Measurements from ENCODE around the gene LRRC38. TPM values are rescaled to one million over a fixed set of nuclear protein-coding genes. Genes with fewer than 3 reads are reported as not detected.

The LRRC38 gene
- total and polyA plus RNA-seq, 2 of the 4 experiments (the other 2 are of a cell fraction), result not detected

DNA sequence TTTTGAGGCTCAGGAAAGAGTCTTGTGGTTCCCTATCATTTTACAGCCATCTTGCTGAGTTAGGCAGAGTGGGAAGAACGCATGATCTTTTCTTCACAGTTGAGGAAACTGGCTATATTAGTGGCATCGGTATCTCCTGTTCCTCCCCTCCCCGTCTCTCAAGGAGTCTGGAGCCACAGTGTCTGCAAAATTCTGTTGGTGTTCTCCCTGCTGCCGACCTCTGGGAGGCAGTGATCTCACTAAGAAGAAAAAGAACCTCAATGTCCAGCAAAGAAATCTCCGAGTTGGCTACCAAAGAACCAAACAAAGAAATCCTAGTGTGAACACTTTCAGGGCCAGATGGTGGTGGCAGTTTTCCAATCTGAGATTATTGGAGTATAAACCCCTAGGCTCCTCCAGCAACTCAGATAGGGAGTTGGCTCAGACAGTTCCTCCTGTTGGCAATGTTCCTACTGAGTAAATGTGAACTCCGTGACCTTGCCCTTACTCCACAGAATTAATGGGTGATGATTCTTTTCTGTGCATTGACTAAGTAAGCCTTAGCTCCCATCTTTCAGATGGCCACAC is 62.3 kb downstream of the LRRC38 start:
- Histone ChIP-seq H3K4me1 (ENCODE audit: control insufficient read depth, insufficient read depth, low read length) (no peaks in the 10 kb centered on the region), H3K14ac (replicated peaks; ENCODE audit: low read depth, low read length) (no peak overlapping the region), H3K4me2 (ENCODE audit: low read depth, low read length) (no peak overlapping the region), H3K18ac (ENCODE audit: low read depth, low read length) (no peak overlapping the region), H3K23ac (ENCODE audit: low read depth, low read length) (no peak overlapping the region), H3K4me3 (ENCODE audit: insufficient read depth, low read depth, low read length) (no peak overlapping the region), H3K9ac (ENCODE audit: low read depth, low read length) (no peak overlapping the region), H3K9me3 (ENCODE audit: control insufficient read depth, insufficient read depth, low read length) (peaks cover 12% of the 10 kb centered on the region), H3K36me3 (ENCODE audit: control insufficient read depth, insufficient read depth, low read length) (no peaks in the 10 kb centered on the region), H3K56ac (ENCODE audit: extremely low read depth, insufficient read depth, low read length) (no peak overlapping the region), H2BK20ac (ENCODE audit: low read depth, low read length) (no peak overlapping the region), H2BK120ac (ENCODE audit: low read depth, low read length) (no peak overlapping the region), H3K4ac (ENCODE audit: low read depth, low read length) (no peak overlapping the region), H4K5ac (ENCODE audit: low read depth, low read length) (no peak overlapping the region), H3K27ac (ENCODE audit: insufficient read depth, low read length) (no peak overlapping the region), H2BK5ac (ENCODE audit: low read depth, low read length, poor library complexity, severe bottlenecking) (no peak overlapping the region), H2BK15ac (ENCODE audit: low read depth, low read length) (no peak overlapping the region), H2AK5ac (ENCODE audit: low read depth, low read length) (no peak overlapping the region), H4K20me1 (ENCODE audit: insufficient read depth, low read length) (no peaks in the 10 kb centered on the region), H2AFZ (replicated peaks; ENCODE audit: low read length, poor library complexity) (no peak overlapping the region), H3K27me3 (ENCODE audit: control insufficient read depth, insufficient read depth, low read length) (no peaks in the 10 kb centered on the region), H4K91ac (ENCODE audit: insufficient read depth, low read depth, low read length) (no peak overlapping the region), H3K9me1 (ENCODE audit: insufficient read depth, low read length) (no peaks in the 10 kb centered on the region), H3K79me1 (ENCODE audit: low read depth in 1 of 2, low read length in 2 of 2) (no peaks in the 10 kb centered on the region), H2AK9ac (replicated peaks; ENCODE audit: low read depth, low read length, poor library complexity) (no peak overlapping the region), H4K8ac (ENCODE audit: low read depth in 2 of 2, low read length in 2 of 2) (no peak overlapping the region)
- ATAC-seq (ENCODE audit: low read depth), result no peak
- ChIA-PET CTCF (no interaction called here), POLR2A (ENCODE audit: unreplicated experiment) (no interaction called here)
- no peak for TF ChIP-seq POLR2A (IDR thresholded peaks at IDR 0.05; ENCODE audit: low read depth, low read length)
- TF ChIP-seq NFE2L2 (IDR thresholded peaks at IDR 0.05; ENCODE audit: low read depth, low read length), result no peak
- no peak for TF ChIP-seq BHLHE40 (IDR thresholded peaks at IDR 0.05; ENCODE audit: low read depth, low read length)
- no peak for TF ChIP-seq MAZ (IDR thresholded peaks at IDR 0.05; ENCODE audit: borderline replicate concordance, low read depth, low read length)
- TF ChIP-seq, protein P1, sequence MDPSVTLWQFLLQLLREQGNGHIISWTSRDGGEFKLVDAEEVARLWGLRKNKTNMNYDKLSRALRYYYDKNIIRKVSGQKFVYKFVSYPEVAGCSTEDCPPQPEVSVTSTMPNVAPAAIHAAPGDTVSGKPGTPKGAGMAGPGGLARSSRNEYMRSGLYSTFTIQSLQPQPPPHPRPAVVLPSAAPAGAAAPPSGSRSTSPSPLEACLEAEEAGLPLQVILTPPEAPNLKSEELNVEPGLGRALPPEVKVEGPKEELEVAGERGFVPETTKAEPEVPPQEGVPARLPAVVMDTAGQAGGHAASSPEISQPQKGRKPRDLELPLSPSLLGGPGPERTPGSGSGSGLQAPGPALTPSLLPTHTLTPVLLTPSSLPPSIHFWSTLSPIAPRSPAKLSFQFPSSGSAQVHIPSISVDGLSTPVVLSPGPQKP (IDR thresholded peaks at IDR 0.05; ENCODE audit: borderline replicate concordance, low read depth, low read length), result no peak
- no peak for TF ChIP-seq CHD1 (IDR thresholded peaks at IDR 0.05; ENCODE audit: low read depth, low read length)
- TF ChIP-seq RAD21 (IDR thresholded peaks at IDR 0.05; ENCODE audit: low read length), result no peak
- TF ChIP-seq RFX5 (IDR thresholded peaks at IDR 0.05; ENCODE audit: low read depth, low read length), result no peak
- TF ChIP-seq, protein P2, sequence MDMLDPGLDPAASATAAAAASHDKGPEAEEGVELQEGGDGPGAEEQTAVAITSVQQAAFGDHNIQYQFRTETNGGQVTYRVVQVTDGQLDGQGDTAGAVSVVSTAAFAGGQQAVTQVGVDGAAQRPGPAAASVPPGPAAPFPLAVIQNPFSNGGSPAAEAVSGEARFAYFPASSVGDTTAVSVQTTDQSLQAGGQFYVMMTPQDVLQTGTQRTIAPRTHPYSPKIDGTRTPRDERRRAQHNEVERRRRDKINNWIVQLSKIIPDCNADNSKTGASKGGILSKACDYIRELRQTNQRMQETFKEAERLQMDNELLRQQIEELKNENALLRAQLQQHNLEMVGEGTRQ (IDR thresholded peaks at IDR 0.05; ENCODE audit: low read depth, low read length), result no peak
- 20% methylated on average over 2 of the region's 6 CpGs; no CpG with 5 or more reads in 1 of the 2 experiments for WGBS, 2 experiments (ENCODE audit: extremely low coverage in 2 of 2, insufficient read length in 1 of 2)
- no peak for DNase-seq
- in situ Hi-C loops (cut with MboI; ENCODE audit: low sequenced_read_pairs) (no loop called here), intact Hi-C loops (cut with micrococcal nuclease) (no loop called here), dilution Hi-C loops (cut with HindIII; ENCODE audit: low sequenced_read_pairs, unreplicated experiment) (no loop called here)
- BruUV-seq (replicated peaks), result no TSS peak
